22Rv1 (cell line): ENCODE measurements around the gene ITM2C.

ENCODE experiments used
- CTCF ChIP-seq: fragments of 450-650 bp; IDR thresholded peaks from 2 replicates; pipeline ENCODE4 v1.5.1; 2017; ENCODE audit warnings: mild to moderate bottlenecking
- ZFX ChIP-seq: fragments of 450-650 bp; IDR thresholded peaks from 2 replicates; pipeline ENCODE4 v1.6.1; 2017; ENCODE audit warnings: antibody characterized with exemption, borderline replicate concordance

GRCh38 chr2:230821991-230822520, 42.7 kb upstream of the ITM2C start:
- TF ChIP-seq CTCF = no peak
- TF ChIP-seq ZFX = no peak
